BE2C (cell line): ENCODE results near the gene TMPRSS11B.

ENCODE experiments used
- DNase-seq: peaks from one replicate; pipeline ENCODE4 v3.0.0-alpha.2; 2020
- H3K27me3 ChIP-seq: fragments of 250-450 bp; sonication (Bioruptor Pico); 2 replicates; pipeline ENCODE4 v1.5.1; 2020; ENCODE audit warnings: mild to moderate bottlenecking
- H3K36me3 ChIP-seq: fragments of 250-450 bp; sonication (Bioruptor Pico); 2 replicates; pipeline ENCODE4 v1.5.1; 2020; ENCODE audit warnings: mild to moderate bottlenecking
- H3K4me1 ChIP-seq: fragments of 250-450 bp; sonication (Bioruptor Pico); 2 replicates; pipeline ENCODE4 v1.5.1; 2020
- H3K4me3 ChIP-seq: 2 replicates; pipeline ENCODE4 v1.5.1; 2011; ENCODE audit warnings: low read depth, low read length
- H3K9me3 ChIP-seq: fragments of 250-450 bp; sonication (Bioruptor Pico); 2 replicates; pipeline ENCODE4 v1.5.1; 2020
- TF ChIP-seq, protein P1 (sequence below): IDR thresholded peaks from 2 replicates; pipeline ENCODE4 v1.5.1; 2012; ENCODE audit warnings: mild to moderate bottlenecking, low read depth, low read length

TMPRSS11B gene

DNA sequence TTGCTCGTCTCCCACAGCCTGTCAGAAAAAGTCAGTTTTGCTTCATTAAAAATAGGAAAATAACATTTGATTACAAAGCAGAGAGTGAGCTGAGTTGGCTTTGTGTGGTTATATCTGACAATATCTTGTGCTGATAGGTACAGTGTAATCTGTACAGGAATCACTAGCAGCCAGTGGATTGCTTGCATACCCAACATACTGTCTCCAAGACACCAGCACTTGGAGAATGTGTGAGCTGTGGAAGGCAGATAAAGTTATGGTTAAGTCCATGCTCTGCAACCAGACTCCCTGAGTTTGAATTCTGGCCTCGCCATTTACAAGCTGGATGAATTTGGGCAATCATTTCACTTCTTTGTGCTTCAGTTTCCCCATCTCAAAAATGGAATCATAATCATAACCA lies 58.3 kb downstream of the TMPRSS11B start:
- DNase-seq = no peak
- H3K4me3 ChIP-seq = no peak overlapping the region
- TF ChIP-seq, protein P1, sequence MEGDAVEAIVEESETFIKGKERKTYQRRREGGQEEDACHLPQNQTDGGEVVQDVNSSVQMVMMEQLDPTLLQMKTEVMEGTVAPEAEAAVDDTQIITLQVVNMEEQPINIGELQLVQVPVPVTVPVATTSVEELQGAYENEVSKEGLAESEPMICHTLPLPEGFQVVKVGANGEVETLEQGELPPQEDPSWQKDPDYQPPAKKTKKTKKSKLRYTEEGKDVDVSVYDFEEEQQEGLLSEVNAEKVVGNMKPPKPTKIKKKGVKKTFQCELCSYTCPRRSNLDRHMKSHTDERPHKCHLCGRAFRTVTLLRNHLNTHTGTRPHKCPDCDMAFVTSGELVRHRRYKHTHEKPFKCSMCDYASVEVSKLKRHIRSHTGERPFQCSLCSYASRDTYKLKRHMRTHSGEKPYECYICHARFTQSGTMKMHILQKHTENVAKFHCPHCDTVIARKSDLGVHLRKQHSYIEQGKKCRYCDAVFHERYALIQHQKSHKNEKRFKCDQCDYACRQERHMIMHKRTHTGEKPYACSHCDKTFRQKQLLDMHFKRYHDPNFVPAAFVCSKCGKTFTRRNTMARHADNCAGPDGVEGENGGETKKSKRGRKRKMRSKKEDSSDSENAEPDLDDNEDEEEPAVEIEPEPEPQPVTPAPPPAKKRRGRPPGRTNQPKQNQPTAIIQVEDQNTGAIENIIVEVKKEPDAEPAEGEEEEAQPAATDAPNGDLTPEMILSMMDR = no peak

DNA sequence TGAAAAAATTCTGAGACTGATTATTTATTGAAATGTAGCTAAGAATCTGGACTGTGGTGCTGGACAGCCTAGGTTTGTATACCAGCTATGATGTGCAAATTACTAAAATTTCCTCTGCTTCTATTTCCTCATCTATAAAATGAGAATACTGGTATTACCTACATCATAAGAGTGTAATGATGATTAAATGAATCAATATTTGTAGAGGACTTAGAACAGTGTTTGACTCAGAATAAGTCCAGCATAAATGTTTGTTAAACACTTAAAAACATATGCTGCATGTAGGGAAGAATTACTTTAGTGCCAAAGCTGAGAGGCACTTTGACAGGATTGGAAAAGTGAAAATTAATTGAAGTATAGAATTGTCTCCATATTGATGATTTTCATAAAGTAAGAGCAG lies 60.6 kb downstream of the TMPRSS11B start:
- TF ChIP-seq, protein P1 = no peak
- Histone ChIP-seq H3K9me3 (no peaks in the 10 kb centered on the region), H3K4me1 (no peaks in the 10 kb centered on the region), H3K4me3 (no peak overlapping the region), H3K36me3 (no peaks in the 10 kb centered on the region), H3K27me3 (no peaks in the 10 kb centered on the region)
- DNase-seq = no peak

More for the DNA sequence above, 58.3 kb downstream of the TMPRSS11B start:
- Histone ChIP-seq H3K27me3 (no peaks in the 10 kb centered on the region), H3K9me3 (no peaks in the 10 kb centered on the region), H3K4me1 (no peaks in the 10 kb centered on the region), H3K36me3 (no peaks in the 10 kb centered on the region)

DNA sequence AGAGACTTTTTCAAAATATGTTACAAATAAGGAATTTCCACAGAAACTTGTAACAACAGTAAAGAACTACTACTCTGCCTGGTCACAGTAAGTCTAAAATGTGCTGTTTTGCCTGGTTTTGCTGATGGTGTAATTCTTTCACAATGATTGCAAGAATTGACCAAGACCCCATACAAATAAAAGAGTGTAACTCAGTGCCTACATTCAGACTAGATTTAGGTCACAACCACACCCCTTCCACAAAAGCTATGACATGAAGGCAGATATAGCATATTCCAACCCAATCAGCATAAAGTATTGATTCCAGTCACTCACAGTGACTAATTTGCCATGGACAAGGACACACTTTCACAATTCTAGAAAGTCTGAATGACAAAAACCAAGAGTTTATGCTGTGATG lies 62.1 kb downstream of the TMPRSS11B start:
- no peaks in the 10 kb centered on the region for H3K9me3 ChIP-seq
- TF ChIP-seq, protein P1 = no peak
- H3K36me3 ChIP-seq = no peaks in the 10 kb centered on the region
- H3K4me1 ChIP-seq = no peaks in the 10 kb centered on the region
- DNase-seq = no peak
- no peak overlapping the region for H3K4me3 ChIP-seq
- peaks cover 4% of the 10 kb centered on the region for H3K27me3 ChIP-seq

DNA sequence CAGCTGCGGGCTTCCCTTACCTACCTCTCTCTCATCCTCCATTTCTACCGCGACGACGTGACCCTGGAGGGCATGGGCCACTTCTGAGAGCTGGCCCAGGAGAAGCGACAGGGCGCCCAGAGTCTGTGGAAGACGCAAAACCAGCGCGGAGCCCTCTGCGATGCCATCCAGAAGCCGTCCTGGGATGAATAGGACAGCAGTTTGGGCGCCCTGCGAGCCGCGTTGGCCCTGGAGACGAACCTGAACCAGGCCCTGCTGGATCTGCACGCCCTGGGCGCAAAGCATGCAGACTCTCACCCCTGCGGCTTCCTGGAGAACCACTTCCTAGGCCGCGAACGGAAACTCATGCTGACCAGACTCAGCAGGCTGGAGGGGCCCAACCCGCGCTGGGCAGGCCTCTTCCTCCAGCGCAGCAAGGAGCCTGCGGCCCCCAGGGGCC lies 63.1 kb downstream of the TMPRSS11B start:
- TF ChIP-seq, protein P1 = no peak
- H3K4me1 ChIP-seq = no peaks in the 10 kb centered on the region
- peaks cover 4% of the 10 kb centered on the region for H3K27me3 ChIP-seq
- no peaks in the 10 kb centered on the region for H3K9me3 ChIP-seq
- H3K36me3 ChIP-seq = no peaks in the 10 kb centered on the region
- H3K4me3 ChIP-seq = no peak overlapping the region
- DNase-seq = no peak

DNA sequence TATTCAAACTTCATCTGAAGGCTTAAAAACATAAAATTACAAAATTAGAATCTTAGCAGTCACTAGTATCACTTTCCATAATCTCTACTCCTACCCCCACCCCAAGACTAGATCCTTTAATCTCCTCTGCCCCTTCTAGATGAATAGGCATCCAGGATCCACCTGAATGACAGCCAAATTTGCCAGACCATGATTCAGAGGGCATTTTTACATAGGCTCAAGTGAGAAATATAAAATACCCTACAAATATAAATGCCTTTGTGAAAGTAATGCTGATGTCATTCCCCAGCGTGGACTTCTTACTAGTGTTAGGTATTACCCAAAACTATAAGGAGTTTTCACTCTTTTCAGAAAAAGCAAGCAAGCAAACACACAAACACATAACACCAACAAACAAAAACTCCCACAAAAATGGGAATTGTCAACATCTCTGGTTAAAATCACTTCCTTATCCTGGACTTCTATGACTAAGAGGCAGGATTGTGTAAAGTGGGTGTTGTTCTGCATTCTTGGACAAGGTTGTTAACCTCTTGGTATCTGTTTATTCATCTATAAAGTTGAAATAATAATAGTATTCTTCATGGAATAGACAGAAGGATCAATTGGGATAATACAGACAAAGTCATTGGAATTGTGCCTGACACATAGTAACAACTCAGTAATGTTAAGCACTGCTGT lies 64.5 kb downstream of the TMPRSS11B start:
- no peak for DNase-seq
- no peaks in the 10 kb centered on the region for H3K36me3 ChIP-seq
- peaks cover 4% of the 10 kb centered on the region for H3K27me3 ChIP-seq
- H3K4me3 ChIP-seq = no peak overlapping the region
- TF ChIP-seq, protein P1 = no peak
- H3K9me3 ChIP-seq = no peaks in the 10 kb centered on the region
- no peaks in the 10 kb centered on the region for H3K4me1 ChIP-seq

DNA sequence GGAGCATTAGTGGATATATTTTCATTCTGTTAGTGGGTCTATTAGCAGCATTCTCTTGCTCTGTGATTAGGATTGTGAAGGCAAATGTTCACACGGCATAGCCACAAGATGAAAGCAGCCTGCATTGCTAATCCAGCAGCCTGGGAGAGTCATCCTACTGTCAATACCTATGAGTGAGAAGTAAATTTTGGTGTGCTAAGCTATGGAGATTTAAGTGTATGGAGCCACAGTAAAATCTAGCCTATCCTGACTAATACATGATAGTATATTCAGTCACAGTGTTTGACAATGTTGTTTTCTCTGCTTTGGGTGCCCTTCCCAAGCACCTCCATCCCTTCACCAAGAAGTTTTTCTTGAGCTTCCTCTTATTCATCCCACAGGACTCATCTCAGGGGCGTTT lies 68.6 kb downstream of the TMPRSS11B start:
- TF ChIP-seq, protein P1 = no peak
- no peak for DNase-seq
- no peak overlapping the region for H3K4me3 ChIP-seq
- H3K27me3 ChIP-seq = peaks cover 4% of the 10 kb centered on the region
- no peaks in the 10 kb centered on the region for H3K36me3 ChIP-seq
- no peaks in the 10 kb centered on the region for H3K9me3 ChIP-seq
- H3K4me1 ChIP-seq = no peaks in the 10 kb centered on the region
